WERI-Rb-1 (cell line): ENCODE data around the gene C13orf42.

Experiments used
- DNase-seq: peaks from one replicate; pipeline ENCODE4 v3.0.0-alpha.2; 2020
- H3K27ac ChIP-seq: fragments of 250-450 bp; sonication (Bioruptor Pico); 2 replicates; pipeline ENCODE4 v1.5.1; 2020; ENCODE audit warnings: mild to moderate bottlenecking, moderate library complexity
- H3K27me3 ChIP-seq: fragments of 250-450 bp; sonication (Bioruptor Pico); 2 replicates; pipeline ENCODE4 v1.5.1; 2021; ENCODE audit warnings: mild to moderate bottlenecking, low read depth, moderate library complexity; ENCODE audit not compliant: insufficient read depth, severe bottlenecking
- H3K36me3 ChIP-seq: fragments of 250-450 bp; sonication (Bioruptor Pico); 2 replicates; pipeline ENCODE4 v1.5.1; 2020; ENCODE audit warnings: mild to moderate bottlenecking, moderate library complexity
- H3K4me3 ChIP-seq: 2 replicates; pipeline ENCODE4 v1.5.1; 2011; ENCODE audit warnings: low read depth, mild to moderate bottlenecking, control low read depth, low read length
- H3K9me3 ChIP-seq: fragments of 250-450 bp; sonication (Bioruptor Pico); 2 replicates; pipeline ENCODE4 v1.5.1; 2021; ENCODE audit warnings: mild to moderate bottlenecking, moderate library complexity; ENCODE audit not compliant: severe bottlenecking
- TF ChIP-seq, protein P1 (sequence below): IDR thresholded peaks from 2 replicates; pipeline ENCODE4 v1.5.1; 2011; ENCODE audit warnings: low read depth, mild to moderate bottlenecking, control low read depth, inconsistent platforms, low read length

Gene C13orf42

DNA sequence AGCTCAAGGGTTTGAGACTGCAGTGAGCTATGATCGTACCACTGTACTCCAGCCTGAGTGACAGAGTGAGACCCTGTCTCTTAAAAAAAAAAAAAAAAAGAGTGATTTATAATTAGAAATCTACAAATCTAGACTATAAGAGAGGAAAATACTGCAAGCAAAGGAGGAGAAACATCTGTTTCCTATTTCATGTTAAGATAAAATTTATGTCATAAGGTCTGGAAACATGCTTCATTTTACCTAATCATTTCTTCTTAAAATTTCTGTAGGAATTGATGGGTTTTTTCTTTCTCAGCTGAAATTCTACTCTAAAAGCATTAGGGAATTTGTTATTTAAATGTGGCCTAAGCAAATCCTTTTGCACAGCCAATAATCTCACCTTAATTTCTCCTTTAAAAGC, 53.2 kb downstream of the C13orf42 start:
- TF ChIP-seq, protein P1, sequence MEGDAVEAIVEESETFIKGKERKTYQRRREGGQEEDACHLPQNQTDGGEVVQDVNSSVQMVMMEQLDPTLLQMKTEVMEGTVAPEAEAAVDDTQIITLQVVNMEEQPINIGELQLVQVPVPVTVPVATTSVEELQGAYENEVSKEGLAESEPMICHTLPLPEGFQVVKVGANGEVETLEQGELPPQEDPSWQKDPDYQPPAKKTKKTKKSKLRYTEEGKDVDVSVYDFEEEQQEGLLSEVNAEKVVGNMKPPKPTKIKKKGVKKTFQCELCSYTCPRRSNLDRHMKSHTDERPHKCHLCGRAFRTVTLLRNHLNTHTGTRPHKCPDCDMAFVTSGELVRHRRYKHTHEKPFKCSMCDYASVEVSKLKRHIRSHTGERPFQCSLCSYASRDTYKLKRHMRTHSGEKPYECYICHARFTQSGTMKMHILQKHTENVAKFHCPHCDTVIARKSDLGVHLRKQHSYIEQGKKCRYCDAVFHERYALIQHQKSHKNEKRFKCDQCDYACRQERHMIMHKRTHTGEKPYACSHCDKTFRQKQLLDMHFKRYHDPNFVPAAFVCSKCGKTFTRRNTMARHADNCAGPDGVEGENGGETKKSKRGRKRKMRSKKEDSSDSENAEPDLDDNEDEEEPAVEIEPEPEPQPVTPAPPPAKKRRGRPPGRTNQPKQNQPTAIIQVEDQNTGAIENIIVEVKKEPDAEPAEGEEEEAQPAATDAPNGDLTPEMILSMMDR: no peak
- Histone ChIP-seq H3K27ac (no peak overlapping the region), H3K36me3 (no peaks in the 10 kb centered on the region), H3K4me3 (no peak overlapping the region), H3K27me3 (no peaks in the 10 kb centered on the region), H3K9me3 (no peaks in the 10 kb centered on the region)
- no peak for DNase-seq

DNA sequence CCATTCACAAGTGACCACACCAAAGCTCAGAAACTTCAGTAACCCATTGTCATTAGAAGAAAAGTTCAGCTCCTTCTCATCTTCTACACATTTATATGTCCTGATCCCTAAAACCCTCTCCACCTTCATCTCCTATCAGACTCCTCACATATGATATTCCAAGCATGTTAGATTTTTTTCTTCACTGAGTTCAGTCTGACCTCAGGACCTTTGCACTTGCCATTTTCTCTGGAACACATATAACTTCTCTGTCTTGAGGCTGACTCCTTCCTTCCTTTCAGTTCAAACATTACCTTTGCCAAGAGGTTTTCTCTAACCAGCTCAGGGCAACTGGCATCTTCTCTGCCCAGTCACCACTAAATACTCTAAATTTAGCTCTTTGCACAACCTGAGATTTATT, 54.1 kb downstream of the C13orf42 start:
- TF ChIP-seq, protein P1: no peak
- Histone ChIP-seq H3K4me3 (no peak overlapping the region), H3K27me3 (no peaks in the 10 kb centered on the region), H3K27ac (no peak overlapping the region), H3K36me3 (no peaks in the 10 kb centered on the region), H3K9me3 (no peaks in the 10 kb centered on the region)
- DNase-seq: no peak

DNA sequence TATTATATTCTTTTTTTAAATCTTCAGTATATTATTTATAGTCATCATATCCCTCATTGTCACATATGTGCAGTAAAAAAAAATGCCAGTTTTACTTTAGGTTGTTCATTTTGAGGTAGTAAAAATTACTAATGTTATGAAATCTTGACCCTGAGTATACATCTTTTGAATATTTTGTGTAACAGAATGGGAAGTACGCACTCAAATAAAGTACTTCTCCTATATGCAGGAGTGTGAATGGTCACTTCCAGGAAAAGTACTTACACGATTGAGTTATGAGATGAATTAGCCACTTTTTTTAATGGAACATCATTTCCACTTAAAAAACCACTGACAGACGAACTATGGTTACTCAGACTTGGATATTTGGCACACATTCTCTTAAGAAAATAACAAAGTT, 58.5 kb downstream of the C13orf42 start:
- TF ChIP-seq, protein P1: no peak
- no peaks in the 10 kb centered on the region for H3K9me3 ChIP-seq
- no peak overlapping the region for H3K4me3 ChIP-seq
- DNase-seq: no peak
- H3K36me3 ChIP-seq: no peaks in the 10 kb centered on the region
- no peak overlapping the region for H3K27ac ChIP-seq
- no peaks in the 10 kb centered on the region for H3K27me3 ChIP-seq

DNA sequence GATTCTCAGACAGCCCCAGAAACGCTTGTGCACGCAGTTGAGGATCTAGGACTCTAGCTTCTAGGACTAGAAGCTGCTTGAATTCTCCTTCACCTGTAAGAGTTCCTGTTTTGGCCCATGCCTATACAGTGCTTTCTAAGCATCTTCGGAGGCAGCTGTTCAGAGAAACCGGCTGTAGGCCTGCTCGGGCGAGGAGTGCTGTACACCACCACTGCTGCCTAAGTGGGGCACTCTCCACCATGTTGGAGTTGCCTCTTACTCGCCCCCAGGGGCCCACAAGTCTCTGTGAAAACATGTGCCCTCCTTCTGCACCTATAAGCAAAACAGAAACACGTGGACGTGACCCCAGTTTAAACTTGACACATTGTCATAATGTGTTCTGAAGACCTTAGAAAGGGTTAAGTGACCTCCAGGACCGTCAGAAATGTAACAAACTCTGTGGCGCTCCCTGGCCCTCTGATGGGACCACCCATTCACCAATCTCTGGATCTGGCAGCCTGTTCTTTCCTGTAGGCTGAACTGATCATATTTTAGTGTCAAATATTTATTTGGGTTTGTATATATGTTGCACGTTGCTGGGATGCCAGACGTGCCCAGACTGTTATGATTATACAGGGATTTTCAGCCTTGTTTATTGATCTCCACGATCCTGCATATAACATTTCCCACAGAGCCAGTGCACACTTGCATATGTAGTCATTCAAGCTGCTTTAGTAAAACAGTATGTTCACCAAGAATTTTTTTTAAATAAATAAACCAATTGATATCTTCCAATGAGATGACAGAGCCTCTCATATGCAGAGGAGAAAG, 60.8 kb downstream of the C13orf42 start:
- H3K27ac ChIP-seq: no peak overlapping the region
- H3K4me3 ChIP-seq: no peak overlapping the region
- TF ChIP-seq, protein P1: no peak
- DNase-seq: no peak
- H3K27me3 ChIP-seq: no peaks in the 10 kb centered on the region
- no peaks in the 10 kb centered on the region for H3K9me3 ChIP-seq
- H3K36me3 ChIP-seq: no peaks in the 10 kb centered on the region

DNA sequence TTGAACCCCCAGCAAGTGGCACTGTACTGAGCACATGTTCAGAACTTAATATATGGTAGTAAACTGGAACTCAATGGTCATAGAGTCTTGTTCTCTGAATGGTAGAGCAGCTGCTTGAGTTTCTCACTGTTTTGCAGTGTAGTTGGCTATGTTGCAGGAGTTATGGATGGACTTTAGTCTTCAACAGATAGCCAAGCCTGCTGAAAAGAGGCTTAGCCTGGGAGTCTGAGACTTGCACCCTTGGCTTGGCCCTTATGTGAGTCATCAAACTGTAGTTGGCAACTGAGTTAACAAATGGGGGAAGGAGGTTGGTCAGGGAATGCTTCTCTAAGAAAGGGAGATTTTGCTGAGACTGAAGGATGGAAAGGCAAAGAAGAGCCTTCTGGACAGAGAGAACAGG, 62.5 kb downstream of the C13orf42 start:
- TF ChIP-seq, protein P1: no peak
- Histone ChIP-seq H3K9me3 (no peaks in the 10 kb centered on the region), H3K27ac (no peak overlapping the region), H3K4me3 (no peak overlapping the region), H3K27me3 (no peaks in the 10 kb centered on the region), H3K36me3 (no peaks in the 10 kb centered on the region)
- no peak for DNase-seq

- DNase-seq: no peak
- no peak overlapping the region for H3K4me3 ChIP-seq
- no peaks in the 10 kb centered on the region for H3K36me3 ChIP-seq
- no peaks in the 10 kb centered on the region for H3K27me3 ChIP-seq
- no peaks in the 10 kb centered on the region for H3K9me3 ChIP-seq
- TF ChIP-seq, protein P1: no peak
- H3K27ac ChIP-seq: no peak overlapping the region
Observed at GRCh38 chr13:51048166-51048461, 63.0 kb downstream of the C13orf42 start.
